ENCODE results near the gene CBLB. TPM values are rescaled to one million over a fixed set of nuclear protein-coding genes. Genes with fewer than 3 reads are reported as not detected.

The CBLB gene
- total RNA-seq, 1 experiment from 2014 or later = 6.5 TPM

GRCh38 chr3:105888621-105889579 lies 20.1 kb upstream of the CBLB start:
- Histone ChIP-seq H3K4me3 (ENCODE audit: insufficient read depth, low read depth, low read length) (no peak overlapping the region), H3K27me3 (ENCODE audit: control insufficient read depth, insufficient read depth, low read length) (no peaks in the 10 kb centered on the region), H3K36me3 (replicated peaks; ENCODE audit: control insufficient read depth, insufficient read depth, low read length) (no peaks in the 10 kb centered on the region)
- no peak for DNase-seq

GRCh38 chr3:105885256-105885655 lies 16.4 kb upstream of the CBLB start:
- Histone ChIP-seq H3K36me3 (replicated peaks; ENCODE audit: control insufficient read depth, insufficient read depth, low read length) (no peaks in the 10 kb centered on the region), H3K4me3 (ENCODE audit: insufficient read depth, low read depth, low read length) (no peak overlapping the region), H3K27me3 (ENCODE audit: control insufficient read depth, insufficient read depth, low read length) (no peaks in the 10 kb centered on the region)
- DNase-seq = no peak

DNA sequence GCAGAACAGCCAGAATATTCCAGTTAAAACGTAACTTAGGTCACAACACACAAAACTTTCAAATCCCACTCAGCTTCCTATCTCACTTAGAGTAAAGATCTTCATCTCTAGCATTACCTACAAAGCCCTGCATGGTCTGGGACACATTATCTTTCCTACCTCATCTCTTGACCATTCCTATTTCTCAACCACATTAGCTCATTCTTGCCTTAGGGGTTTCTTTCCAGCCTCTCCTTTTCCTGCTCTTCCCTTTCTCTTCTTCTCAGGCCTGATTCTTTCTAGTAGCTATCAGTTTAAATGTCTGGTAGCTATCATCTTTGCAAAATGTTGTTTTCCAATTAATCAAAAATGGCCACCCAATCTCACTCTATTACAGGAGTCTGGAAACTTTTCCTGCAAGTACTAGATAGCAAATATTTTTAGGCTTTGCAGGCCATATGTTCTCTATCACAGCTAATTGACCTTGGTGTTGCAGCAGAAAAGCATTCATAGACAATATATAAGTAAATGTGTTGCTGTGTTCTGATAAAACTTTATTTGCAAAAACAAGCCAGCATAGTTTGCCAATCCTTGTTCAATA lies 15.1 kb upstream of the CBLB start:
- DNase-seq = no peak
- H3K4me3 ChIP-seq (ENCODE audit: insufficient read depth, low read depth, low read length) = no peak overlapping the region
- no peaks in the 10 kb centered on the region for H3K36me3 ChIP-seq (replicated peaks; ENCODE audit: control insufficient read depth, insufficient read depth, low read length)
- no peaks in the 10 kb centered on the region for H3K27me3 ChIP-seq (ENCODE audit: control insufficient read depth, insufficient read depth, low read length)

DNA sequence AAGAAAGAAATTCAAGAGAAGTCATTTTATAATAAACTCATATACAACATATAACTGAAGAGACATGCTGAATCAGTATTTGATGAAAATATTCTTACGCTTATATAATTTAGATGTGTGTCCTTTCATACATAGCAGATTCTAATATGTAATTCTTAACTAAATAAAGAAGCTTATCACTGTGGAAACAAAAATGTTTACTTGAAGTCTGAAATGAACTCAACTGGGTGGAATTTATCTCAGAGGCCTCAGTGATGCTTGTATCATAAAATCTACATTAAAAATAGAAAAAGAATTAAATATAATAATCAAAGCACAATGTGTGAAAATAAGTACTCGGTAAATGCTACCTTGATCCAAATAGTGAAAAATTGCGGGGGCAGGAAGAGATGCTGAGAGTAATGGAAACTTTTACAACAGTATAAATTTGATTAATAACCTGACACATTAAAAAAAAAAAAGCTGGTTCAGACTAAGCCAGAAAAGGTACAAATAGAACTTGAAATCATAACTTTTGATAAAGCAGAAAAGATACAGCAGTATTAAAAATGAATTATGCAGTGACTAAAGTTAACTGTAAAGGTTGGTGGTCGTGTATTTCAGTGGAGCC lies 12.0 kb upstream of the CBLB start:
- H3K4me3 ChIP-seq (ENCODE audit: insufficient read depth, low read depth, low read length) = no peak overlapping the region
- H3K27me3 ChIP-seq (ENCODE audit: control insufficient read depth, insufficient read depth, low read length) = no peaks in the 10 kb centered on the region
- DNase-seq = no peak
- no peaks in the 10 kb centered on the region for H3K36me3 ChIP-seq (replicated peaks; ENCODE audit: control insufficient read depth, insufficient read depth, low read length)

DNA sequence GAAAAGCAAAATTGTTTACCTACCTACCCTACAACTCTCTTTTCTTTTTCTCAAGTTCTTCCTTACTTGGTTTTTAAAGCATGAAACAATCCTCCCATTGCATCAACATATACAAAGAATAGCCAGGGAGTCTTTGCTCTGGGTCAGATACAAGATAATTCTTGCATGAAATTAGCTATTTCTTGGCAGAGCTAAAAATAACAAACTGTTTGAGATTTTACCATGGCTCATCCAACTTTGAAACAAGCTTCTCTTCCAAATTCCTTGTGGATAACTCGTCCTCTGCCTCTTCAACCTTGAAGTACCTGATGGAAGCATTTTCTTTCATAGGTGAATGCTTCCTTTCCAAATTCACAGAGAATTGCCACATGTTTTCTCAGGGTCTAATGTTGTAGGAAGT lies 9.2 kb upstream of the CBLB start:
- Histone ChIP-seq H3K27me3 (ENCODE audit: control insufficient read depth, insufficient read depth, low read length) (no peaks in the 10 kb centered on the region), H3K4me3 (ENCODE audit: insufficient read depth, low read depth, low read length) (no peak overlapping the region), H3K36me3 (replicated peaks; ENCODE audit: control insufficient read depth, insufficient read depth, low read length) (no peaks in the 10 kb centered on the region)
- DNase-seq = no peak

GRCh38 chr3:105877336-105877910 lies 8.6 kb upstream of the CBLB start:
- Histone ChIP-seq H3K4me3 (ENCODE audit: insufficient read depth, low read depth, low read length) (no peak overlapping the region), H3K36me3 (replicated peaks; ENCODE audit: control insufficient read depth, insufficient read depth, low read length) (no peaks in the 10 kb centered on the region), H3K27me3 (ENCODE audit: control insufficient read depth, insufficient read depth, low read length) (no peaks in the 10 kb centered on the region)
- no peak for DNase-seq

DNA sequence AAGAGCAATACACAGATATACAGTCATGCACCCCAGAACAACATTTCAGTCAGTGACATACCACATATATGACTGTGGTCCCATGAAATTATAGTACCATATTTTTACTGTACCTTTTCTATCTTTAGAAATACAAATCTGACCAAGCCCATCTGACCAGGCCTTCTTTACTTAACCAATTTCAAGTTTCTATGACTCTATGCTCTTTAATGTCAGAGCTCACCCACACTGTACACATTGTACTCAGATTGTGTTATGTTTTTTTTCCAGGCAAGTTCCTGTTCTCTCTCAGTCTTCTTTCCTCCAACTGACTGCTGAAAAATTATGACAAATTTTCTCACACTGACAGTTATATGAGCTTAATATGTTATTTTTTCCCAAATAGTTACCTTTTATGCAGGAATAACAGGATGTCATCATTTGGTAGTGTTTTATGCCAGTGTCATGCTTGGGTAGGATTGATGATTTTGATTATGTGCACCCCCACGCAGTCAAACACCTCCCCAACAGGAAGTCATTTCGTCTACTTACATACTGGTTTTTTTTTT lies 8.0 kb upstream of the CBLB start:
- Histone ChIP-seq H3K4me3 (ENCODE audit: insufficient read depth, low read depth, low read length) (no peak overlapping the region), H3K36me3 (replicated peaks; ENCODE audit: control insufficient read depth, insufficient read depth, low read length) (no peaks in the 10 kb centered on the region), H3K27me3 (ENCODE audit: control insufficient read depth, insufficient read depth, low read length) (no peaks in the 10 kb centered on the region)
- DNase-seq = no peak

DNA sequence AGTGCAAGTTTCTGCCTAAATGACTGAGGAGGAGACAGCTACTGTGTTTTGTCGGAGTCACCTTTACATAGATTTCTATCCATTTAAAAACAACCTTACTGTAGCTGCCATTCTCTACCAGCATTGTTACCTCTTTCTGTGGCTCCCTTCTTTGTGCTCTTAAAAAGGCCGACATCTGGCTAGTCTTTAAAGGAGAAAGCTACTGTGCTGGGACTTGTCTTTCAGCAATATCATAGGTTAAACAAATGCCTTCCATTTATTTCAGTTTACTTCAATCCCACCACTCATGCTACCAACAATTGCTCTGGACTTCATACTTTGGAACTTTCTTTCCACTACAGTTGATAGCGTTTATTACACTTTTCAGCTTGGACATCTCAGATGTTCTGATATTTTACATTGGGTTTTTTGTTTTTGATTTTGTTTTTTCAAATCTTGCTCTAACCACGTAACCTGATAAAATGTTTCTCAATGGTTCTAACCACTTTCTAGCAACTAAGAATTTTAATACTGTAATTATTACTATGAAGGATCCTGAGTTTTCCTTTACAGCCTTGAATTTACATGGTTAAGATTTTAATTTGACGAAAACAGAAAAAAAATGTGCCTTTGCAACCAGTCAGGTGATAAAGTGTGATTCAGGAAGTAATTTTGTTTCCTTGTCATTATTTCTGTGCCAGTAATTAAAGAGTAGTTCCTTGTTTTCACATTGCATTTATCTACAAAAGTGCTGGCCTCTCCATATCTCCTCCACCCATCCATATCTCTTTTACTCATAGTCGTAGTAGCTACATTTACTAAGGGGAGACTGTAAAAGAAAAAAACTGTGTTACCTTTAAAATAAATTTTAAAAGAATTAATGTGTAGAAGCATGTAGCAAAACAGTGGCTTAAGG lies 1.3 kb upstream of the CBLB start:
- DNase-seq = no peak
- Histone ChIP-seq H3K27me3 (ENCODE audit: control insufficient read depth, insufficient read depth, low read length) (no peaks in the 10 kb centered on the region), H3K4me3 (ENCODE audit: insufficient read depth, low read depth, low read length) (peak overlapping the region; percentile 92), H3K36me3 (replicated peaks; ENCODE audit: control insufficient read depth, insufficient read depth, low read length) (no peaks in the 10 kb centered on the region)

- Histone ChIP-seq H3K27me3 (ENCODE audit: control insufficient read depth, insufficient read depth, low read length) (no peaks in the 10 kb centered on the region), H3K4me3 (ENCODE audit: insufficient read depth, low read depth, low read length) (peak overlapping the region; percentile 92), H3K36me3 (replicated peaks; ENCODE audit: control insufficient read depth, insufficient read depth, low read length) (no peaks in the 10 kb centered on the region)
- DNase-seq = no peak
Observed at GRCh38 chr3:105869531-105869833, 670 bp upstream of the CBLB start.

DNA sequence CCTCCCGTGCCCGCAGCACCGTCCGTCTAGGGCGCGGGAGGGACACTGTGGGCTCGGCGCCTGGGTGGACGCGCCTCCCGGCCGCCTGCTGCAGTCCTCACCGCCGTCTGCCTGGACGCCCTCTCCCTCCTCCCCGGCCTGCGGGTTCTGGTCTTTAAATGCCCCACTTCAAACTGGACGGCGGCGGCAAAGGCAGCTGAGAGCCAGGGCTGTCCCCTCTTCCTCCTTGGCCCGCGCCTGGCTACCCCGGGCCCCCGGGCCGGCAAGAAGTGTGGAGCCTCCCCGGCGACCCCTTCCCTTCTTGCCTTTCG lies 426 bp downstream of the CBLB start:
- H3K27me3 ChIP-seq (ENCODE audit: control insufficient read depth, insufficient read depth, low read length) = no peaks in the 10 kb centered on the region
- peak overlapping the region; percentile 92 for H3K4me3 ChIP-seq (ENCODE audit: insufficient read depth, low read depth, low read length)

GRCh38 chr3:105867712-105868430 lies 941 bp downstream of the CBLB start:
- Histone ChIP-seq H3K36me3 (replicated peaks; ENCODE audit: control insufficient read depth, insufficient read depth, low read length) (no peaks in the 10 kb centered on the region), H3K27me3 (ENCODE audit: control insufficient read depth, insufficient read depth, low read length) (no peaks in the 10 kb centered on the region), H3K4me3 (ENCODE audit: insufficient read depth, low read depth, low read length) (peak overlapping the region; percentile 92)
- DNase-seq = no peak

More for the DNA sequence above, 426 bp downstream of the CBLB start:
- H3K36me3 ChIP-seq (replicated peaks; ENCODE audit: control insufficient read depth, insufficient read depth, low read length) = no peaks in the 10 kb centered on the region
- DNase-seq = peak; percentile 69

DNA sequence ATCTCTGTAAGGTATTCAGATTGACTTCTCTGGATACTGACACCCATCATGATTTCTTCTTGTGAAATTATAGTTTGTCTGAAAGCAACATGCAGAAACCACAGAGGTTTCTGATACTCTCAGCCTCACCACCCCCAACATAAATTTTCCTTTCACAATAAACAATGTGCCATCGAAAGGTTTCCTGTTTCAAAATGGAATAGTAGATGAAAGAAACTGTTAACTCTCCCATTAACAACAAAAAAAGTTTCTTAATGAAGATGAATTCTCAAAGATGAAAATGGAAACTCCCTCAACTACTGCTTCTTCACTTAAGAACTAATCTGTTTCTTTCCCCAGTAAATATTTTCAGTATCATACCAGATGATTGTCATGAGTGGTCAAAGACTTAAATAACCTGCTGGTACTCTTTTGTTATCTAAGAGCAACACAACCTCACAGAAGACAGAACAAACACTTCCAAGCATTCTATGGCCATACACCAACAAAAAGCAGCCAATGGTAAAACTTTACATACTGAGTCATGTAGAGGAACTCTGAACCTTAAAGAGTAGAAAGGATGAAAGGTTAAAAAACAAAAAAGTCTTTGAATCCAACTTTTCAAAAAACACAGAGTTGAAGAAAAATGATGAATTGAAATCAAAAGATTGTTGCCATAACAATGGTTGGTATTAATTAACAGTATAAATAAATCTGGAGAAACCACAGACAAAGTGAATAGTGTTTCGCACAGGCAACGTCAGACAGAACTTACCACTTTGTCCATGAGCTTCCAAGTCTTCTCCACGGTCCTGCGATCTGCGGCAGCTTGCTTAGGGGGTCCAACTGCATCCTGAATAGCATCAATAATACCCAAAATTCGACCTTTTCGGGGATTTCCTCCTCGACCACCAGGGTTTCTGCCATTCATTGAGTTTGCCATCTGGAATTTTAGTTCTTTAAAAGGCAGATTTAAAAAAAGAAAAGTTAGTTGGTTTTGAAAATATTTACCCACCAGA lies 1.9 kb downstream of the CBLB start:
- H3K27me3 ChIP-seq (ENCODE audit: control insufficient read depth, insufficient read depth, low read length) = no peaks in the 10 kb centered on the region
- H3K36me3 ChIP-seq (replicated peaks; ENCODE audit: control insufficient read depth, insufficient read depth, low read length) = no peaks in the 10 kb centered on the region
- H3K4me3 ChIP-seq (ENCODE audit: insufficient read depth, low read depth, low read length) = no peak overlapping the region
- DNase-seq = no peak

Data from H7 (cell line).